GM23248 (cell line): Measurements from ENCODE around the gene RAB41.

ENCODE experiments used
- EZH2 ChIP-seq: fragments of 200-600 bp; sonication (generic); IDR thresholded peaks from 2 replicates; pipeline ENCODE4 v1.6.1; 2018; ENCODE audit warnings: antibody characterized with exemption, mild to moderate bottlenecking; ENCODE audit not compliant: insufficient read depth, poor library complexity, severe bottlenecking
- EZH2phosphoT487 ChIP-seq: fragments of 200-600 bp; sonication (generic); IDR thresholded peaks from 2 replicates; pipeline ENCODE4 v1.6.1; 2018; ENCODE audit warnings: antibody characterized with exemption, moderate library complexity, mild to moderate bottlenecking, low read depth; ENCODE audit not compliant: insufficient read depth

GRCh38 chrX:70264784-70265183, 17.2 kb upstream of the RAB41 start:
- TF ChIP-seq EZH2 (no peak), EZH2phosphoT487 (no peak)
